T-helper 17 cell (primary cell): Measurements from ENCODE around the gene RTCA. TPM values are rescaled to one million over a fixed set of nuclear protein-coding genes. Genes with fewer than 3 reads are reported as not detected.
"Not testable (repeated sequence)": the region's sequence is repeated elsewhere in the genome, so short reads cannot be mapped to it uniquely, and the experiment has no call there.

ENCODE experiments used
- ATAC-seq: fragments of 150-1000 bp; cut with Tn5 transposase; 2 replicates; pipeline ENCODE4 v1.10.0; 2021; ENCODE audit warnings: mild to moderate bottlenecking, moderate library complexity
- DNase-seq, 3 donors: peaks; one replicate each; pipeline versions ENCODE4 v3.0.0 to v3.0.0-alpha.2; 2020 to 2021
- H3K9me3 ChIP-seq: one replicate; pipeline ENCODE4 v1.7.0; 2013; ENCODE audit warnings: low read length, mild to moderate bottlenecking; ENCODE audit not compliant: control insufficient read depth, poor library complexity, severe bottlenecking
- H3K27ac Mint-ChIP-seq: one replicate; pipeline ENCODE4 v1.8.0; 2022; ENCODE audit warnings: mild to moderate bottlenecking, moderate library complexity, mixed read lengths
- H3K27me3 Mint-ChIP-seq: one replicate; pipeline ENCODE4 v1.8.0; 2022; ENCODE audit warnings: mixed read lengths
- H3K36me3 Mint-ChIP-seq: one replicate; pipeline ENCODE4 v1.8.0; 2022; ENCODE audit warnings: low read depth, mixed read lengths
- H3K4me1 Mint-ChIP-seq: one replicate; pipeline ENCODE4 v1.8.0; 2022; ENCODE audit warnings: mild to moderate bottlenecking, mixed read lengths
- H3K4me3 Mint-ChIP-seq: one replicate; pipeline ENCODE4 v1.8.0; 2022; ENCODE audit warnings: mild to moderate bottlenecking, moderate library complexity, mixed read lengths
- total RNA-seq, 4 donors: library from RNA in 2 of 4; stranded (reverse) in 2 of 4; gene quantifications; one replicate each; pipeline ENCODE4 v1.2.3 and lab custom pipeline; 2022 to 2026

Gene RTCA
- total RNA-seq, 2 donors from 2014 or later = 43.6 to 44.4 TPM

DNA sequence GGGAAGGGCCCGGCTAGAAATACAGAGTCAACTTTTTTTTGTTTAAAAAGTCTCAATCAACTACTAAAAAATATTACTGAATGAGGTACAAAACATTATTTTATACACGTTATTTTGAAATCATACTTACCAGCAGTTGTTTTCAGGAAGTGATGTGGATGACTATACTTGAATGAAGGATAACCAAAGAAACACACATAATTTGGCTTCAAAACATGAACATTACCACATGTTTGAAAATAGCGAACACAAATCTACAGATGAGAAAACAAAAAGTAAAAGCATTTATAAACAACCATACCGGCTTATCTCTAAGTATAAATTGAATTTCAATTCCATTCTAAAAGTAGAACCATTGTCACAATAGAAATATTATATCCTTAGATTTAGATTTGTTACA is 25.4 kb upstream of the RTCA start:
- H3K36me3 Mint-ChIP-seq = peaks cover 4% of the 10 kb centered on the region
- DNase-seq (no peak), ATAC-seq (no peak)
- no peaks in the 10 kb centered on the region for H3K27me3 Mint-ChIP-seq
- no peak overlapping the region for H3K27ac Mint-ChIP-seq
- no peak overlapping the region for H3K4me3 Mint-ChIP-seq
- H3K9me3 ChIP-seq = no peaks in the 10 kb centered on the region
- peaks cover 21% of the 10 kb centered on the region for H3K4me1 Mint-ChIP-seq

DNA sequence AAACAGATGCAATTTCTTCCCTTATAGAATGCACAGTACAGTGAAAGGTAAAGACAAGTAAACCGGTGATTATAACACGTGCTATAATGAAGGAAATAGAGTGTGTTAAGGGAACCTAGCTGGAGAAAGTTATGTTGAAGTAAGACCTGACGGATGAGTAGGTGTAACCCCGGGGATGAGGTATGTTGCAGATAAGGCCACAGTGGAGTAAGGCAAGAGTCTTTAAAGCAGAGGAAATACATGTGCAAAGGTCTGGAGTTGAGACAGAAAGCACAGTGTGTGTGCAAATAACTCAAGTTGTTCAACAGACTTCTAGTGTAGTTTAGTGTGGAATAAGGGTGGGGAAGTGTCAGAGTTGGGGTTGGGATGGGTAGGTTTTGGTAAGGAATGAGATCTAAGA is 19.3 kb upstream of the RTCA start:
- no peak for ATAC-seq
- H3K4me3 Mint-ChIP-seq = no peak overlapping the region
- peak overlapping the region; percentile 12 for H3K27ac Mint-ChIP-seq

DNA sequence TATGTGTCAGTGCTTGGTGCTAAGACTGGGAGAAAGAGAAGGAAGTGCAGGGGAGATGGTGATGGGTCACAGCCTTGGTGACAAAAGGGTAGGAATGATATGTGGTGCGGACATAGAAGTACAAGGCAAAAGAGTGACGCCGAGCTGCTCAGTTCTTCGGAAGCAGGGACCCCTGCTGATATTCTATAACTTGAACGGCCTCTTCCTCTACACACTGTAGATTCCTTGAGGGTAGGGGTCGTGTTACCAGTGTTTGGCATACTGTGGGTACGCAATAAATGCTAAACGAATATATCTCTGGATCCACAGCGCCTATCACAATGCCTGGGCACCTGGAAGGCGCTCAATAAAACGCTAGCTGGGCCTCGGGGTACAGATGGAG is 16.9 kb upstream of the RTCA start:
- no peak for ATAC-seq

More for the DNA sequence above, 19.3 kb upstream of the RTCA start:
- peaks cover 3% of the 10 kb centered on the region for H3K36me3 Mint-ChIP-seq
- H3K4me1 Mint-ChIP-seq = peaks cover 23% of the 10 kb centered on the region
- no peak for DNase-seq
- H3K27me3 Mint-ChIP-seq = no peaks in the 10 kb centered on the region
- H3K9me3 ChIP-seq = no peaks in the 10 kb centered on the region

DNA sequence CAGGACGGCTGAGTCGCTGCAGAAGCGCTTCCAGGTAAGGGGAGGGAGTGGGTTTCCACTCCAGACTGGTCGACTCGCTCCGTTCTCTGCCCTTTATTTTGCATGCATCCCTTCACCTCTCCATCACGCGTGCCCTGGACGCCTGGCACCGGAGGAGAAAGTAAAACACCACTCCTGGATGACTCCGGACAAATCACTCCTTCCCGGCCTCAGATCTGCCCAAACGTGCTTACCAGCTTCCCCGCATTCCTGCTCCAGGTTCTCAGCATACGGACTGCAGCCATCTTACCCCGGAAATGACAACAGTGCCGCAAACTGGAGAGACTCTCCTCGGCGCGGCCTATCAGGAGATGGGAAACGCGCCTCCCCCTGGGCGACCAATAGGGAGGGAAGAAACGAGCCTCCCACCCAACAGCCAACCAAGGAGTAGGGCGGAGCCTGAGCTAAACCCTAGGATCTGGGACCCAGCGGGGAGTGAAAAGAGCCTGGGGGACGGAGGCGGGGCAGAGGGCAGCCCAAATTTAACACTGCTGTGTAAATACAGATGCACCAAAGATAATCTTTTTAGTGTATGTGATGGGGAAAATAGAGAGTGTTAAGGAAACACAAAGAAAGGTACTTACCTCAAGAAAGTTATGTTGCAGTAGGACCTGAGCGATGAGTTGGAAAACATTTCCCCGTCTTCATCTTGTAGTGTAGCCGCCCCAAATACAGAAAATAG is 16.3 kb upstream of the RTCA start, which contains the start of gene DBT:
TSS of gene DBT (minus strand) at position 298 of the 721 bp plus-strand sequence. CDS start at position 284, 14 bp downstream.
- H3K9me3 ChIP-seq = no peaks in the 10 kb centered on the region
- Mint-ChIP-seq H3K27ac (no peak within 1 kb of the TSS), H3K4me1 (peaks cover 15% of the 10 kb centered on the region), H3K27me3 (no peaks in the 10 kb centered on the region), H3K36me3 (peaks cover 3% of the 10 kb centered on the region), H3K4me3 (no peak within 1 kb of the TSS)
- DNase-seq (peak; percentile 77 to 86 (median 83)), ATAC-seq (peak; percentile 100)

More for the DNA sequence above, 16.9 kb upstream of the RTCA start:
- Mint-ChIP-seq H3K4me1 (peaks cover 17% of the 10 kb centered on the region), H3K4me3 (no peak overlapping the region), H3K27ac (no peak overlapping the region), H3K36me3 (peaks cover 3% of the 10 kb centered on the region), H3K27me3 (no peaks in the 10 kb centered on the region)
- DNase-seq = no peak
- H3K9me3 ChIP-seq = no peaks in the 10 kb centered on the region

DNA sequence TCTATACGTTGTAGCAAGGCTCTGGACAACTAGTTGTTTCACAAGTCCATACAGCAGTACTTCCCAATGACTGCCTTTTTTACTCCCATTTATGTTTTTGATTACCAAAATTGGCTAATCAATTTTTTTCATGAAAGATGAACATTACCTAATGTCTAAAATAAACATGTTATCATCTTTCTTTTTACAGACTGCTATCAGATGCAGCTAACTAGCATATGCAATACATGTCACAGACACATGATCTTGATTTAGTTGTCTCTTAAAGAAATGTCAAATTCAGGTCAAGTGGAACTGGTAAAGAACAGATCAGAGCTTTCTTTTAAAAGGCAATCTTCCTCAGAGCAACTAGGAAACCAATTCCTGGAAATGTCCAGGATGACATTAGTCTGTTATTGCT is 15.8 kb upstream of the RTCA start:
- H3K36me3 Mint-ChIP-seq = peaks cover 3% of the 10 kb centered on the region

GRCh38 chr1:100250807-100251206 is 15.2 kb upstream of the RTCA start:
- H3K27ac Mint-ChIP-seq = no peak overlapping the region
- H3K4me1 Mint-ChIP-seq = peaks cover 15% of the 10 kb centered on the region
- H3K36me3 Mint-ChIP-seq = peaks cover 3% of the 10 kb centered on the region

More for the DNA sequence above, 15.8 kb upstream of the RTCA start:
- H3K9me3 ChIP-seq = no peaks in the 10 kb centered on the region
- no peak overlapping the region for H3K27ac Mint-ChIP-seq
- no peaks in the 10 kb centered on the region for H3K27me3 Mint-ChIP-seq
- H3K4me1 Mint-ChIP-seq = peaks cover 15% of the 10 kb centered on the region
- H3K4me3 Mint-ChIP-seq = no peak overlapping the region
- DNase-seq = no peak
- ATAC-seq = no peak

DNA sequence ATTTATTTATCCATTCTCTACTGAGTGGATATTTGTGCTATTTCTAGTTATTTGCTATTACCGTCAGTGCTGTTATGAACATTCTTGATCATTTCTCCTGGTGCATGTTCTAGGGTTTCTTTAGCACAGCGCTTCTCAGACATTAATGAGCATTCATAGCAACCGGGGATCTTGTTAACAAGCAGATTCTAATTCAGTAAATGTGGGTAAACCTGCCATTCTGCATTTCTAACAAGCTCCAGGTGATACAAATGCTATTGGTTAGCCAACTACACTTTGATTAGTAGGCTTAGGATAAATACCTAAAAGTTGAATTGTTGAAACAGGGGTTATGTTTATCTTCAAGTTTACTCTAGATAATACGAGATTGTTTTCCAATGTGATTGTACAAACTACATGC is 13.1 kb upstream of the RTCA start:
- ATAC-seq (no peak), DNase-seq (no peak)
- no peaks in the 10 kb centered on the region for H3K9me3 ChIP-seq
- no peak overlapping the region for H3K27ac Mint-ChIP-seq
- no peaks in the 10 kb centered on the region for H3K36me3 Mint-ChIP-seq
- H3K27me3 Mint-ChIP-seq = no peaks in the 10 kb centered on the region
- peaks cover 5% of the 10 kb centered on the region for H3K4me1 Mint-ChIP-seq
- H3K4me3 Mint-ChIP-seq = no peak overlapping the region

More at GRCh38 chr1:100250807-100251206, 15.2 kb upstream of the RTCA start:
- H3K27me3 Mint-ChIP-seq = no peaks in the 10 kb centered on the region
- H3K9me3 ChIP-seq = no peaks in the 10 kb centered on the region
- H3K4me3 Mint-ChIP-seq = no peak overlapping the region
- DNase-seq (no peak), ATAC-seq (no peak)

GRCh38 chr1:100253552-100253951 is 12.5 kb upstream of the RTCA start:
- H3K27me3 Mint-ChIP-seq = no peaks in the 10 kb centered on the region
- H3K9me3 ChIP-seq = no peaks in the 10 kb centered on the region
- no peak overlapping the region for H3K27ac Mint-ChIP-seq
- H3K36me3 Mint-ChIP-seq = no peaks in the 10 kb centered on the region
- ATAC-seq (no peak), DNase-seq (no peak)
- peaks cover 5% of the 10 kb centered on the region for H3K4me1 Mint-ChIP-seq
- no peak overlapping the region for H3K4me3 Mint-ChIP-seq

- not testable (repeated sequence) for ATAC-seq, H3K4me3 Mint-ChIP-seq, H3K27me3 Mint-ChIP-seq, H3K27ac Mint-ChIP-seq, H3K4me1 Mint-ChIP-seq, H3K36me3 Mint-ChIP-seq, DNase-seq, H3K9me3 ChIP-seq
Observed at GRCh38 chr1:100256273-100256672, 9.7 kb upstream of the RTCA start.

DNA sequence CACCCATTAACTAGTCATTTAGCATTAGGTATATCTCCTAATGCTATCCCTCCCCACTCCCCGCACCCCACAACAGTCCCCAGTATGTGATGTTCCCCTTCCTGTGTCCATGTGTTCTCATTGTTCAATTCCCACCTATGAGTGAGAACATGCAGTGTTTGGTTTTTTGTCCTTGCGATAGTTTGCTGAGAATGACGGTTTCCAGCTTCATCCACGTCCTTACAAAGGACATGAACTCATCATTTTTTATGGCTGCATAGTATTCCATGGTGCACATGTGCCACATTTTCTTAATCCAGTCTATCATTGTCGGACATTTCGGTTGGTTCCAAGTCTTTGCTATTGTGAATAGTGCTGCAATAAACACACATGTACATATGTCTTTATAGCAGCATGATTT is 7.6 kb upstream of the RTCA start:
- H3K27me3 Mint-ChIP-seq, H3K36me3 Mint-ChIP-seq, H3K4me1 Mint-ChIP-seq, H3K27ac Mint-ChIP-seq, H3K9me3 ChIP-seq, DNase-seq, H3K4me3 Mint-ChIP-seq, ATAC-seq: not testable (repeated sequence)

GRCh38 chr1:100261686-100262085 is 4.3 kb upstream of the RTCA start:
- Mint-ChIP-seq H3K36me3 (peaks cover 11% of the 10 kb centered on the region), H3K4me3 (no peak overlapping the region)

DNA sequence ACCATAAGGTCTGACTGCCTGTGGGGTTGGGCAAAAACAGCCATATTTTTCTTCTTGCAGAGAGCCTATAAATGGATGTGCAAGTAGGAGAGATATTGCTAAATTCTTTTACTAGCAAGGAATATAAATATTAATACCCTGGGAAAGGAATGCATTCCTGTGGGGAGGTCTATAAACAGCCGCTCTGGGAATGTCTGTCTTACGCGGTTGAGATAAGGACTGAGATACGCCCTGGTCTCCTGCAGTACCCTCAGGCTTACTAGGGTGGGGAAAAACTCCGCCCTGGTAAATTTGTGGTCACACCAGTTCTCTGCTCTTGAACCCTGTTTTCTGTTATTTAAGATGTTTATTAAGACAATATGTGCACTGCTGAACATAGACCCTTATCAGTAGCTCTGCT is 1.9 kb upstream of the RTCA start:
- peaks cover 15% of the 10 kb centered on the region for H3K4me1 Mint-ChIP-seq
- not testable (repeated sequence) for H3K4me3 Mint-ChIP-seq, H3K9me3 ChIP-seq, ATAC-seq, DNase-seq, H3K27ac Mint-ChIP-seq, H3K27me3 Mint-ChIP-seq
- H3K36me3 Mint-ChIP-seq = peaks cover 11% of the 10 kb centered on the region

More at GRCh38 chr1:100261686-100262085, 4.3 kb upstream of the RTCA start:
- no peak for ATAC-seq
- Mint-ChIP-seq H3K27me3 (no peaks in the 10 kb centered on the region), H3K4me1 (peaks cover 9% of the 10 kb centered on the region), H3K27ac (no peak overlapping the region)
- no peaks in the 10 kb centered on the region for H3K9me3 ChIP-seq
- DNase-seq = no peak

DNA sequence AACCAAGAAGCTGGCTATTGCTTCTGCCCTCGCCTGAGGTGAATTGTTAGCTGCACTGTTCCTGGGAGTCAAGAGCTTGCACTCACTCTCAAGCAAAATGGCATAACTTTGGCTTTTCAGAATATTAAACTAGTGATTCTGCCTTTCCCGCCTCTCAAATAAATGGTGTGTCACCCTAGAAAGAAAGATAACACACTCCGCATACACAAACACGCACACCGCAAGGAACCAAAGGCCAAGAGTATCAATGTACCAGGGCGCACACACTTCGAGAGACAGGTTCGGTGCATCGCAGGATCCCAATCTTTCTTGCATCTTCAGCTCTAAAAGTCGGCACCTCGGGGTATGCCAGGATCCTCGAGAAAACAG is 470 bp upstream of the RTCA start:
- DNase-seq (peak in 1 of 3 donors; percentile 5), ATAC-seq (peak; percentile 32)
- Mint-ChIP-seq H3K27me3 (no peaks in the 10 kb centered on the region), H3K4me1 (peaks cover 20% of the 10 kb centered on the region), H3K36me3 (peaks cover 12% of the 10 kb centered on the region), H3K4me3 (peak overlapping the region; percentile 98), H3K27ac (peak overlapping the region; percentile 99)
- no peaks in the 10 kb centered on the region for H3K9me3 ChIP-seq

DNA sequence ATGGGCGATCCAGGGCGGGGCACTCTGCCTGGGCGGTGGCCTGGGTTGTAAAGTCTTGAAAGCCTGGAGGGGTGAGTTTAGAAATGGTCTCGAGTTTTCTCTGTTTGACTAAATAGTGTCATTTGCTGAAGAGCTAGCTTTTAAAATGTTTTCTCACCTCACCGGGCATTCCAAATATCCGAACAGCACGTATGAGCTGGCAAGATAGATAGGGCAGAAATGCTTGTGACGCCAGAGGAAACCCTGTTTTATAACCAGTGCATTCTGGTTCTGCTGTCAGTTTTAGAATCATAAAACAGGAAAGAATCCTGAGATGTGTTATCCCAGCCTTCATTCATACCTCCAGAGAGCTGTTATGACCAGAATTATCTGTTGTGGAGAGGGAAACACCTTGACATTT is 725 bp downstream of the RTCA start:
- no peak for ATAC-seq
- H3K27ac Mint-ChIP-seq = peak overlapping the region; percentile 99
- H3K4me3 Mint-ChIP-seq = peak overlapping the region; percentile 98
- peaks cover 25% of the 10 kb centered on the region for H3K4me1 Mint-ChIP-seq
- no peaks in the 10 kb centered on the region for H3K27me3 Mint-ChIP-seq
- DNase-seq = no peak
- H3K9me3 ChIP-seq = no peaks in the 10 kb centered on the region
- H3K36me3 Mint-ChIP-seq = peaks cover 14% of the 10 kb centered on the region
